B cell (primary cell): ENCODE results near the gene ATP10A. TPM values are rescaled to one million over a fixed set of nuclear protein-coding genes. Genes with fewer than 3 reads are reported as not detected.

ENCODE experiments used
- ATAC-seq: fragments of 200-7000 bp; cut with Tn5 transposase; one replicate; pipeline ENCODE4 v1.10.0; 2021; ENCODE audit warnings: low read depth, mild to moderate bottlenecking, moderate number of reproducible peaks, moderate library complexity
- CTCF ChIA-PET: fragments of 350-600 bp; sonication (Branson Sonifier 250); formaldehyde crosslinking; loops from one replicate; lab custom pipeline; 2021; ENCODE audit warnings: antibody characterized with exemption, inconsistent platforms; lab: Charles Lee
- POLR2A ChIA-PET: fragments of 350-600 bp; sonication (Branson Sonifier 250); formaldehyde crosslinking; loops from one replicate; lab custom pipeline; 2021; ENCODE audit warnings: antibody characterized with exemption; lab: Charles Lee
- DNase-seq: peaks from one replicate; pipeline ENCODE4 v3.0.0; 2013
- H2AFZ ChIP-seq: 2 replicates; pipeline ENCODE4 v1.6.1; 2012; ENCODE audit warnings: mild to moderate bottlenecking, low read depth, low read length; ENCODE audit not compliant: insufficient read depth, poor library complexity, severe bottlenecking
- H3K27ac ChIP-seq, 2 donors: 1 replicate in 1 of 2; 2 replicates in 1 of 2; pipeline ENCODE4 v1.5.1; 2012 to 2013; ENCODE audit warnings: low read length in 2 of 2, mild to moderate bottlenecking in 2 of 2, moderate library complexity in 1 of 2
- H3K27me3 ChIP-seq, 4 experiments: fragments of 200-600 bp in 1 of 4; sonication (generic) in 1 of 4; replicated peaks in 1 of 4; 1 replicate in 2 of 4; 2 replicates in 2 of 4; pipeline versions ENCODE4 v1.6.1 to v1.7.0; 2013 to 2016; ENCODE audit warnings: low read length in 3 of 4, mild to moderate bottlenecking in 2 of 4, mixed read lengths in 1 of 4, moderate library complexity in 1 of 4; ENCODE audit not compliant: insufficient read depth in 4 of 4, control insufficient read depth in 3 of 4; ENCODE audit errors: control extremely low read depth in 1 of 4
- H3K36me3 ChIP-seq, 2 experiments: replicated peaks in 1 of 2; 1 replicate in 1 of 2; 2 replicates in 1 of 2; pipeline versions ENCODE4 v1.6.1 to v1.7.1; 2013; ENCODE audit warnings: low read length in 1 of 2; ENCODE audit not compliant: insufficient read depth in 2 of 2, control insufficient read depth in 1 of 2; ENCODE audit errors: control extremely low read depth in 1 of 2, extremely low read depth in 1 of 2
- H3K4me1 ChIP-seq, 2 donors: fragments of 200-600 bp in 1 of 2; sonication (generic) in 1 of 2; 1 replicate in 1 of 2; 2 replicates in 1 of 2; pipeline versions ENCODE4 v1.5.1 to v1.6.1; 2013 to 2017; ENCODE audit warnings: low read length in 2 of 2; ENCODE audit not compliant: control insufficient read depth in 2 of 2, insufficient read depth in 2 of 2
- H3K4me2 ChIP-seq: replicated peaks from 2 replicates; pipeline ENCODE3; 2012; ENCODE audit warnings: mild to moderate bottlenecking, low read depth, low read length; ENCODE audit not compliant: poor library complexity, severe bottlenecking
- H3K4me3 ChIP-seq, 5 experiments: fragments of 200-600 bp in 1 of 5; sonication (generic) in 1 of 5; 1 replicate in 3 of 5; 2 replicates in 2 of 5; pipeline versions ENCODE4 v1.5.1 to v1.7.0; 2011 to 2016; ENCODE audit warnings: low read length in 4 of 5, mild to moderate bottlenecking in 4 of 5, low read depth in 2 of 5, control low read depth in 1 of 5, moderate library complexity in 1 of 5; ENCODE audit not compliant: insufficient read depth in 1 of 5; ENCODE audit errors: control extremely low read depth in 1 of 5, extremely low read depth in 1 of 5
- H3K79me2 ChIP-seq: fragments of 200-600 bp; sonication (generic); one replicate; pipeline ENCODE4 v1.6.0; 2016; ENCODE audit warnings: low read length; ENCODE audit not compliant: control insufficient read depth, insufficient read depth
- H3K9ac ChIP-seq: fragments of 200-600 bp; sonication (generic); 2 replicates; pipeline ENCODE4 v1.6.1; 2017; ENCODE audit warnings: mild to moderate bottlenecking, low read length, moderate library complexity
- H3K9me3 ChIP-seq, 3 donors: one replicate each; pipeline versions ENCODE4 v1.6.1 to v1.7.1; 2013; ENCODE audit warnings: low read length in 2 of 3; ENCODE audit not compliant: control insufficient read depth in 2 of 3, insufficient read depth in 1 of 3; ENCODE audit errors: control extremely low read depth in 1 of 3
- H4K20me1 ChIP-seq: 2 replicates; pipeline ENCODE4 v1.6.0; 2012; ENCODE audit warnings: mild to moderate bottlenecking, low read length; ENCODE audit not compliant: insufficient read depth, control insufficient read depth, poor library complexity, severe bottlenecking
- H3K27ac Mint-ChIP-seq: one replicate; pipeline ENCODE4 v1.8.0; 2021; ENCODE audit warnings: mixed read lengths
- H3K27me3 Mint-ChIP-seq: one replicate; pipeline ENCODE4 v1.8.0; 2021; ENCODE audit warnings: mixed read lengths
- H3K4me1 Mint-ChIP-seq: one replicate; pipeline ENCODE4 v1.8.0; 2021; ENCODE audit warnings: mixed read lengths
- H3K4me3 Mint-ChIP-seq: one replicate; pipeline ENCODE4 v1.8.0; 2021; ENCODE audit warnings: mixed read lengths
- H3K9me3 Mint-ChIP-seq: one replicate; pipeline ENCODE4 v1.8.0; 2022; ENCODE audit warnings: mixed read lengths; ENCODE audit not compliant: insufficient read depth
- CTCF ChIP-seq: fragments of 200-600 bp; IDR thresholded peaks from one replicate; pipeline ENCODE4 v1.8.0; 2022; ENCODE audit warnings: antibody characterized with exemption, mild to moderate bottlenecking
- EZH2 ChIP-seq: IDR thresholded peaks from 2 replicates; pipeline ENCODE4 v1.6.1; 2012; ENCODE audit warnings: borderline replicate concordance, low read depth, mild to moderate bottlenecking, moderate library complexity, low read length; ENCODE audit not compliant: insufficient read depth, poor library complexity, severe bottlenecking
- WGBS: methylation state at CpG from one replicate; pipeline ENCODE4 v1.1.5; 2013; ENCODE audit warnings: missing lambda C conversion rate; ENCODE audit not compliant: insufficient coverage; 5-methylcytosine and 5-hydroxymethylcytosine counted together
- intact Hi-C: fragments of 100-400 bp; cut with micrococcal nuclease; formaldehyde crosslinking; loops from one replicate; pipeline ENCODE4 v1.10.0; 2022
- polyA plus RNA-seq: library from polyadenylated mRNA; depleted of rRNA; stranded (reverse); fragments of >200 nt; gene quantifications from 2 replicates; pipeline ENCODE4 v1.2.3, GENCODE V29; 2012
- total RNA-seq, 2 donors: library from RNA; stranded (reverse); fragments of 120-200 nt in 1 of 2; gene quantifications; 1 replicate in 1 of 2; 2 replicates in 1 of 2; pipeline versions ENCODE4 v1.2.3 to v1.2.4, GENCODE V29; 2013 to 2022

ATP10A gene
- total and polyA plus RNA-seq, 2 donors (not counting 1 experiment from before 2014, with no cell fraction given), result 0.21 to 0.22 TPM

- Histone ChIP-seq H3K9me3 (peaks cover 0 to 7% (median 2%) of the 10 kb centered on the region in 3 donors), H3K4me2 (peak overlapping the region; percentile 23), H2AFZ (no peak overlapping the region), H3K27me3 (peaks cover 0 to 15% (median 7%) of the 10 kb centered on the region in 4 experiments), H3K36me3 (no peaks in the 10 kb centered on the region), H3K4me3 (no peak overlapping the region), H3K79me2 (no peaks in the 10 kb centered on the region), H3K27ac (no peak overlapping the region), H3K9ac (no peak overlapping the region), H4K20me1 (no peaks in the 10 kb centered on the region), H3K4me1 (peaks cover 64 to 74% of the 10 kb centered on the region in 2 donors)
- Mint-ChIP-seq H3K27me3 (peaks cover 41% of the 10 kb centered on the region), H3K4me3 (no peak overlapping the region), H3K4me1 (peaks cover 46% of the 10 kb centered on the region), H3K27ac (no peak overlapping the region), H3K9me3 (no peaks in the 10 kb centered on the region)
- ChIA-PET CTCF (no interaction called here), POLR2A (no interaction called here)
- WGBS, result 0% methylated on average over 1 of the region's 6 CpGs
- no peak for DNase-seq
- no peak for TF ChIP-seq EZH2
- TF ChIP-seq CTCF, result no peak
- intact Hi-C loops, result no loop called here
- ATAC-seq, result no peak
Observed at GRCh38 chr15:25795712-25796111, 67.4 kb downstream of the ATP10A start.

DNA sequence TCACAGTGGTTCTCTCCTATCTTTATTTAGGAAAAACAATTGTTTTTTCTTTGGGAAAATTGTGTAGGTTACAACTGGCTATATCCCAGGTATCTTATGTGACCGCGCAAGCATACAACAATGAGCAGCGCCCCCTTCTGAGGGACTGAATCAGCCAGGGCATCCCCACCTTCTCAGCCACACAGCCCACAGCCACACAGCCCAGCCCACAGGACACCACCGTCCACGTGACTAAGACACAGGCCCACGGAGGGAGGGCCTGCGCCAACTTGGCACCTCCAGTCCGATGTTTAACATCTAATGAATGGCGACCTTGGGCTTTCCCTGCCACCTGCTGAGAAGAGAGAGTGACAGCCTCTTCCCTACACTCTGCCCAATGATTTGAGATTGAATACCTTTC lies 68.1 kb downstream of the ATP10A start:
- no peak for TF ChIP-seq EZH2
- no peak for TF ChIP-seq CTCF
- Mint-ChIP-seq H3K9me3 (no peaks in the 10 kb centered on the region), H3K4me3 (no peak overlapping the region), H3K27ac (no peak overlapping the region), H3K4me1 (peaks cover 42% of the 10 kb centered on the region), H3K27me3 (peaks cover 34% of the 10 kb centered on the region)
- no peak overlapping the region for H2AFZ ChIP-seq
- H3K4me1 ChIP-seq, result peaks cover 58 to 67% of the 10 kb centered on the region in 2 donors
- no peaks in the 10 kb centered on the region for H3K79me2 ChIP-seq
- H3K27me3 ChIP-seq, result peaks cover 0 to 15% (median 5%) of the 10 kb centered on the region in 4 experiments
- no peak overlapping the region for H3K4me3 ChIP-seq
- intact Hi-C loops, result no loop called here
- no peak overlapping the region for H3K9ac ChIP-seq
- peaks cover 0 to 7% (median 2%) of the 10 kb centered on the region in 3 donors for H3K9me3 ChIP-seq
- peak overlapping the region; percentile 23 for H3K4me2 ChIP-seq
- WGBS, result 97% methylated on average over 6 of the region's 9 CpGs
- H3K36me3 ChIP-seq, result no peaks in the 10 kb centered on the region
- no peak overlapping the region for H3K27ac ChIP-seq
- POLR2A ChIA-PET, result no interaction called here
- ATAC-seq (no peak), DNase-seq (no peak)
- CTCF ChIA-PET, result no interaction called here
- no peaks in the 10 kb centered on the region for H4K20me1 ChIP-seq
